HUES48 (cell line): ENCODE data around the gene CSNK1A1.
"Not testable (repeated sequence)": the region's sequence is repeated elsewhere in the genome, so short reads cannot be mapped to it uniquely, and the experiment has no call there.

Source experiments
- H3K27ac ChIP-seq: one replicate; pipeline ENCODE4 v1.7.0; 2013; ENCODE audit warnings: low read depth, low read length, inconsistent platforms
- H3K27me3 ChIP-seq: 2 replicates; pipeline ENCODE4 v1.6.1; 2013; ENCODE audit warnings: mild to moderate bottlenecking, low read length; ENCODE audit not compliant: control insufficient read depth, insufficient read depth
- H3K36me3 ChIP-seq: 2 replicates; pipeline ENCODE4 v1.6.1; 2013; ENCODE audit warnings: low read length; ENCODE audit not compliant: control insufficient read depth, insufficient read depth
- H3K4me1 ChIP-seq: 2 replicates; pipeline ENCODE4 v1.6.1; 2013; ENCODE audit warnings: mild to moderate bottlenecking, low read length; ENCODE audit not compliant: control insufficient read depth, insufficient read depth
- H3K4me3 ChIP-seq: 2 replicates; pipeline ENCODE4 v1.5.1; 2013; ENCODE audit warnings: mild to moderate bottlenecking, low read depth, low read length
- H3K9ac ChIP-seq: 2 replicates; pipeline ENCODE4 v1.6.1; 2013; ENCODE audit warnings: mild to moderate bottlenecking, low read depth, low read length, moderate library complexity
- H3K9me3 ChIP-seq: 2 replicates; pipeline ENCODE4 v1.6.1; 2013; ENCODE audit warnings: low read length; ENCODE audit not compliant: control insufficient read depth, insufficient read depth

Gene CSNK1A1

DNA sequence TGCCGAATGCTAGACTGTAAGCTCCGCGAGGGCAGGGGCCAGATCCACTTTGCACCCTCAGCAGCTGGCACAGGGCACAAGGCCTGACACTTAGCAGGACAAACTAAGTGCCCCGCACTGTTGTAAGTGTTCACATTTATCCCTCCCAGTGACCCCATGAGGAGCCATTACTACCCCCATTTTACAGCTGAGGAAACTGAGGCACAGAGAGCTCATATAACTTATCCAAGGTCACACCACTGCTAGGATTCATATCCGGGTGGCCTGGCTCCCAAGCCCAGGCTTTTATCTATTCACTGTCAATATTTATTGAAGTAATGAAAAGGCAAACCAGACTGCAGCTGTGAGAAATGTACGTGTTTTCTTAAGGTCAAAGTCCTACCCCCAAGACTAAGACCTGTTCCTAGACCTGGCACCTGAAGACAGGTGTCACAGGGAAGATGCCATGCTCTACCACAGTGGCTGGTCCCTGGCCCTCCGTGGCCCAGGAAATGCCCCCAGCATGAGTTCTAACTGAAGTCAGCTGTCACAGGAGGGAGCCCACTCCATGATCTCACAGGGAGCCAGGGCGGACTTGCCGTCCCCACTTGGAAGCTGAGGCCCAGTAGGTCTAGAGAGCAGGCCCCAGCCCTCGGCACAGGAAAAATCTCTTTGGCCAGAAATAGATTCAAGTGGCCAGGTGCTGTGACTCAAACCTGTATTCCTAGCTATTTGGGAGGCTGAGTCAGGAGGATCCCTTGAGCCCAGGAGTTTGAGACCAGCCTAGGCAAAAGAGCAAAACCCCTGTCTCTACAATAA, 97.4 kb downstream of the CSNK1A1 start:
- Histone ChIP-seq H3K4me3 (no peak overlapping the region), H3K27me3 (no peaks in the 10 kb centered on the region), H3K9ac (no peak overlapping the region), H3K9me3 (no peaks in the 10 kb centered on the region), H3K4me1 (peaks cover 12% of the 10 kb centered on the region), H3K36me3 (no peaks in the 10 kb centered on the region), H3K27ac (peak overlapping the region; percentile 53)

DNA sequence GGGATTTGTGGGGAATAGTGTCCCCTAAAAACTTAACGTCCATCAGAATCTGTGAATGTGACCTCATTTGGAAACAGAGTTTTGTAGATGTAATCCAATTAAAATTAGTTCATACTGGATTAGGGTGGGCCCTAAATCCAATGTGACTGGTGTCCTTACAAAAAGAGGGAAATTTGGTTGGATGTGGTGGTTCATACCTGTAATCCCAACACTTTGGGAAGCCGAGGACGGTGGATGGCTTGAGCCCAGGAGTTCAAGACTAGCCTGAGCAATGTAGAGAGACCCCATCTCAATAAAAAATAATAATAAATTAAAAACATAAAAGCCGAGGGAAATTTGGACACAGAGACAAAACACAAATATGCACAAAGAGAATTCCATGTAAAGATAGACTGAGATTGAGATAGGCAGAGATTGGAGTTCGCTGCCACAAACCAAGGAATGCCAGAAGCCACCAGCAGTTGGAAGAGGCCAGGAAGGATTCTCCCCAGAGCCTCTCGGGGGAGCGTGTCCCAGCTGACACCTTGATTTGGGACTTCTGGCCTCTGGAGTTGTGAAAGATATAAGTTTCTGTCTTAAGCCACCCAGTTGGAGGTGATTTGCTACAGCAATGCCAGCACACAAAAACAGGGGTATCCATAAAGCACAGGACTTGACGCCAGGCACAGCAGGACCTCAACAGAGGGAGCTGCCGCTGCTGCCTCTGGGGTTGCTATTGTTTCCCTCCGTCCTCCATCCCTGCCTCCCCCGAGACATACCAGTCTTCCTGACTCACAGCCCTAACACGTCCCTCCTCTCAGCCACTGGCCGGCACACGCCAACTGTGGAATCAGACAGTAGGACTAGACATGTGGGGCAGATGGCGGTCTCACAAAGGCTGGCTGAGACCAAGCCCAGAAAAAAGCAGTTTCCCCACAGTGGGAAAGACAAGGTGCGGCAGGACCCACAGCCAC, 98.3 kb downstream of the CSNK1A1 start:
- no peak overlapping the region for H3K9ac ChIP-seq
- peaks cover 12% of the 10 kb centered on the region for H3K4me1 ChIP-seq
- no peaks in the 10 kb centered on the region for H3K36me3 ChIP-seq
- no peak overlapping the region for H3K4me3 ChIP-seq
- no peaks in the 10 kb centered on the region for H3K9me3 ChIP-seq
- peak overlapping the region; percentile 72 for H3K27ac ChIP-seq
- no peaks in the 10 kb centered on the region for H3K27me3 ChIP-seq

DNA sequence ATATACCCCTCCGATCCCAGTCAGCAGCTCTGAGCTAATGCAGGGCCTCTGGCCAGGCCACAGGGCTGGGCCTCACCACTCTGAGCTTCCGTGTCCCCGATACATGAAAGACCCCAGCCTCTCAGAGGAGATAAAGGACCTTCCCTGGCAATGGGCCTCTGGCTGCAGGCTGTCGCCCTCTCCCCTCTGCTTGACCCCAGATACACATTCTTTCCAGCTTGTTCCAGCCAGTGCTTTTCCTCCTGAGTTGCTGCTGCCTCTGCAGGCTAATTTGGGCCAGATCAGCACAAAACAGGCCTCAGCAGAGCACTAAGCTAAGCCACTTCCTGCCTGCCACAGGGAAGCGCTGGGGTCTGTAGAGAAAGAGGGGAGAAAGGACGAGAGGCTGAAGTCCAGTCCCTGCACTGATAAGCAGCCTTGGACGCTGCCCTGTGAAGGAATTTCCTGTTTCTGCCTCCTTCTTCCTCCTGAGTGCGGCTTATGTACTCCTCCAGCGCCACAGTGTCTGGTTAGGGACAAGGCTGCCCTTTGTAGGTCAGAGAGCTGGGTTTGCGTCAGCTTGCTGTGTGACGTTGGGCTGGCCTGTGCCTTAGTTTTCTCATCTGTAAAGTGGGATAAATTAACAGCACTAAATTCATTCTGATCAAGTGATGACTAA, 99.1 kb downstream of the CSNK1A1 start:
- Histone ChIP-seq H3K27ac (peak overlapping the region; percentile 72), H3K27me3 (no peaks in the 10 kb centered on the region), H3K4me3 (no peak overlapping the region), H3K36me3 (no peaks in the 10 kb centered on the region), H3K4me1 (peaks cover 12% of the 10 kb centered on the region), H3K9me3 (no peaks in the 10 kb centered on the region), H3K9ac (no peak overlapping the region)

DNA sequence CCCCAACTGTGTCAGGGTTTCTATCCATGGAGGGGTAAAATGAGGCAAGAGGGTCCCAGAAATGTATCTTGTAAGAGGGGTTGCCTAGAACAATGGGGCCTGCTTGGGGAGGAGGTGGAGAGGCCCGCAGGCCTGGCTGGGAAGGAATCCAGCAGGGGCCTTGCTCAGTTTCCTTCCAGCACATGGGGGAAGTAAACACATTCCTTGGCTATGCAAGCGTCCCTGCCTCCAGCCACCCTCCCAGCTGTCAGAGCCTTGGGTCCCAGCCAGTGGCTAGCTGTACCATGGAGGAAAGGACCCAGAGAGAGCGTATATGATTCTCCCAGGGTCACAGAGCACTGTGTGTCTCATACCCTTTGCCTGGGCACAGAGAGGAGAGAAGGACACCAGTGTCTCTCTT, 101.0 kb downstream of the CSNK1A1 start:
- H3K9me3 ChIP-seq: no peaks in the 10 kb centered on the region
- no peaks in the 10 kb centered on the region for H3K27me3 ChIP-seq
- H3K9ac ChIP-seq: no peak overlapping the region
- no peaks in the 10 kb centered on the region for H3K36me3 ChIP-seq
- H3K4me1 ChIP-seq: peaks cover 18% of the 10 kb centered on the region
- H3K27ac ChIP-seq: no peak overlapping the region
- H3K4me3 ChIP-seq: no peak overlapping the region

DNA sequence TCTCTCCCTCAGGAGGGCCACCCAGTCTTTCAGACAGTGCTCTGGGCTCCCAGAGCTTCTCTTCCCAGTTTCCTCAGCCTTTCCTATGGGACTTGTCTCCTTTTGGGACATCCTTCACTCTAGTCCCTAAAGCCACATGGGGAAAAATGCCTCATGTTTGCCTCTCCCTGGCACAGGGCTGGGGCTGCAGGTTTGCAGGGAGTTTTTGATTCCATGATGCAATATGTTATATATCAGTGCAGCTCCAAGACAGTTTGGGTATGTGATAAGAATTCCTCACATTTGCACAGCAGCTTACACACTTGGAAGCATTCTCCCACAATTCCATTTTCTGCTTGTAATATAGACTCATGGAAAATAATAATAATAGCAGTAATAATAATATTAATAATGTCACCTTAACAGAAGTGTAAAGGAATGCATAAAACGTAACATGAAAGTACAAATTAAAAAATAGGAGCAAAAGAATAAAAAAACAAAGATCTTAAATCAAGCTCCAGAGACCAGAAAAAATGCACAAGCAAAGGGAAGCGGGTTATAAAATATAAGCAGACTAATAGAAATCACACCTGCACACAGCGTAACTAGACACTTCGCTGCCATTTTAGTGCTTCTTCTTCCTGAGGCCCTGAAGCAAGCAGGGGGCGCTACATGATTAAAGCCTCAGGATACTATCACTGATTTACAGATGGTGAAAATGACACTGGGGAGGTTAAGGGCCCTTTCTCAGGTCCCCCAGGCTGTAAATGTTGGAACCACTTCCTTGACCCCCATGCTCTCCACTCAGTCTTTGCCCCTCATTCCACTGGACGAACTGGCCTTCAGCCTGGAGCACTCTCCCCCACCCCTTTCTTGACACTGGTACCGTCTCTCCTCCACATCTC, 102.2 kb downstream of the CSNK1A1 start:
- no peaks in the 10 kb centered on the region for H3K9me3 ChIP-seq
- no peak overlapping the region for H3K9ac ChIP-seq
- H3K4me1 ChIP-seq: peaks cover 18% of the 10 kb centered on the region
- no peaks in the 10 kb centered on the region for H3K27me3 ChIP-seq
- no peaks in the 10 kb centered on the region for H3K36me3 ChIP-seq
- H3K27ac ChIP-seq: no peak overlapping the region
- H3K4me3 ChIP-seq: no peak overlapping the region

DNA sequence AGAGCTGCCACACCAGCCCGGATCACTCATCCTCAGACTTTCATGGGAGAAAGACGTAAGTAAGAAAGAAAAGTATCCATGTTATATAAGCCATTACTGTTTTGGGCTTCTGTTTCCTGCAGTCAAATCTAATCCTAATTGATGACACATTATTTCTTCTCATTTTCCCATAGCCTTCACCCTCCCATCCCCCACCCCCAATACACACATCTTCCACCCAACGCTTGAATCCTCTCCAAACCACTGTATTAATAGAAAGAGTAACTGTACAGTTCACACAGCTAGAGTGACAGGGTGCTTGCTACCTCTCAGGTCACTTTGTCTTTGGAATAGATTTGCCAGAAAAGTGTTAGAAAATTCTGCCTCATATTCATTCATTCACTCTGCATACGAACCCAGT, 102.8 kb downstream of the CSNK1A1 start:
- no peaks in the 10 kb centered on the region for H3K36me3 ChIP-seq
- no peaks in the 10 kb centered on the region for H3K27me3 ChIP-seq
- H3K4me3 ChIP-seq: no peak overlapping the region
- no peaks in the 10 kb centered on the region for H3K9me3 ChIP-seq
- no peak overlapping the region for H3K27ac ChIP-seq
- H3K4me1 ChIP-seq: peaks cover 17% of the 10 kb centered on the region
- no peak overlapping the region for H3K9ac ChIP-seq

DNA sequence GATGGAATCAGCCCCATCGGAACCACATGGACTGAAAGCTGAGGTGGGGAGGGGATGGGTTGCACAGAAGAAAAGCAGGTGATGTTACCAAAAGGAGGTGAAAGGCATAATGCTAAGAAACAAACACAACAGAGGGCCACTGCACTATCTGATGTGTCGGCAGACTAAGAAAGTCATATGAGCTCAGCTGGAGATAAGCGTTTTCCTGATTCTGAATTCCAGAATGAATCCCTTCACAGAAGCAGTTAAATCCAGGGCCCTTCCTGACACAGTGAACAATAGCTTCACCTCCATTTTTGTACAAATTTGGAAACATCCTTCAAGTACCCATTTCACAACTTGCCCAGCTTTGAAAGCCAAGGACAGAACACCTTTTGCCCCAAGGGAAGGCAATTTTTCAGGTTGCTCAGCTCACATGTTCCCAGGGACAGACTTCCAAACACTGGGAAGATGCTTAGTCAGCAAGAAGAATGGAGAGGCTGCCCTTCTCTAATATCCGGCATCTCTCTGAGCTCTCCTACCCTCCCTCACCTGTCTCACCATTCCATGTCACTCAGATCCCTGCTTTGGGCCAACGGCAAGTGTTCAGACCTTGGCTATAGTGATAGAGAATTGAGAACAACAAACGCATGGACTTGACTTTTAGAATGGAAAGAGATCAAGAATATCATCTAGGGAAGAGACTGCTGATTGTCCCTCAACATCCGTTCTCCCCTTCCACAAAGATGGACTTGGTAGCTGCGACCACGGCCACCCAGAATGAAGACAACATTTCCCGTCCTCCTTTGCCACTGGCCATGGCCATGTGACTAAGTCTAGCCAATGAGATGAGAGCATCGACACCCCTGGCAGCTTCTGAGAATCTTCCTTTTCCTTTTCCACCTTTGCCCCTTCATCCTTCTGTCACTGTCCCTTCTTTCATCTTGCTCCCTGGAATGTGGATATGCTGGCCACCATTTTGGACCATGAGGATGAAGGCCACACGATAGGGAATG, 103.6 kb downstream of the CSNK1A1 start:
- no peaks in the 10 kb centered on the region for H3K27me3 ChIP-seq
- H3K9ac ChIP-seq: no peak overlapping the region
- no peaks in the 10 kb centered on the region for H3K36me3 ChIP-seq
- no peak overlapping the region for H3K4me3 ChIP-seq
- no peaks in the 10 kb centered on the region for H3K9me3 ChIP-seq
- peaks cover 19% of the 10 kb centered on the region for H3K4me1 ChIP-seq
- H3K27ac ChIP-seq: no peak overlapping the region

DNA sequence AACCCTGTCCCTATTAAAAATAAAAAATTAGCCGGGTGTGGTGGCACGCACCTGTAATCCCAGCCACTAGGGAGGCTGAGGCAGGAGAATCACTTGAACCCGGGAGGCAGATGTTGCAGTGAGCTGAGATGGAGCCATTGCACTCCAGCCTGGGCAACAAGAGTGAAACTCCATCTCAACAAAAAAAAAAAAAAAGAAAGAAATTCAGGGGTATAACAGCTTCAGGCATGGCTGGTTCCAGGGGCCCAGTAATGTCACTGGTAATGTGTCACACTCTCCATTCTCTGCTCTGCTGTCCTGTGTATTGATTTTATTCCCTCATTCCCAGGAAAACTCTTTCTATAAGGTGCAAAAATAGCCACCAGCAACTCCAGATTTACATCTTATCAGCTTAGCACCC, 104.4 kb downstream of the CSNK1A1 start:
- not testable (repeated sequence) for H3K9me3 ChIP-seq, H3K9ac ChIP-seq, H3K27me3 ChIP-seq, H3K27ac ChIP-seq, H3K36me3 ChIP-seq, H3K4me3 ChIP-seq
- peaks cover 14% of the 10 kb centered on the region for H3K4me1 ChIP-seq

DNA sequence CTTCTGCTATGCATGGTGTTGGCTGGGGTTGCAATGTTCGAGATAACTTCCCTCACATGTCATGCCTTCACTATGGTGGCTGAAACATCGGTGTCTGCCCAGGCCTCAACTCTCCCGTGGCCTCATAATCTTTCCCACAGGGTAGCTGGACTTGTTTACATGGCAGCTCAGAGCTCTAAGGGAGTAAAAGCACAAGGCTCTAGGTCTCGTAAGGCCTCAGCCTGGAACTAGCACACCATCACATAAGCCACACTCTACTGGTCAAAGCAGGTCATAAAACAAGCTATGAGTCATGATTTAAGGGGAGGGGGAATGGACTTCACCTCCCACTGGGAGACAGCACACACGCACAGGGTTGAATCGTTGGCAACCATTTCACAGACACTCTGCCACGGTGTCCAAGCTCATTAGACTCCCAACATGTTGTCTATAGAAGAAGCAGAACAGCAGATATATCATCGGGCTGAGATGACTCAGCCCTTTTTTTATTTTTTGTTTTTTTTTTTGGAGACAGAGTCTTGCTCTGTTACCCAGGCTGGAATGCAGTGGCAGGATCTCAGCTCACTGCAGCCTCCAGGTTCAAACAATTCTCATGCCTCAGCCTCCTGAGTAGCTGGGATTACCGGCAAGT, 105.4 kb downstream of the CSNK1A1 start:
- no peaks in the 10 kb centered on the region for H3K36me3 ChIP-seq
- H3K9ac ChIP-seq: no peak overlapping the region
- peaks cover 14% of the 10 kb centered on the region for H3K4me1 ChIP-seq

More for the DNA sequence above, 105.4 kb downstream of the CSNK1A1 start:
- H3K9me3 ChIP-seq: no peaks in the 10 kb centered on the region
- peak overlapping the region; percentile 2 for H3K27ac ChIP-seq
- no peak overlapping the region for H3K4me3 ChIP-seq
- no peaks in the 10 kb centered on the region for H3K27me3 ChIP-seq
